GM21576 (cell line): ENCODE data around the gene CTDP1.
"Not testable (repeated sequence)": the region's sequence is repeated elsewhere in the genome, so short reads cannot be mapped to it uniquely, and the experiment has no call there.

Experiments used
- ATAC-seq: cut with Tn5 transposase; IDR thresholded peaks from one replicate; pipeline ENCODE4 v1.9.1; 2021; ENCODE audit warnings: mild to moderate bottlenecking, moderate library complexity; ENCODE audit not compliant: unreplicated experiment

Gene CTDP1

DNA sequence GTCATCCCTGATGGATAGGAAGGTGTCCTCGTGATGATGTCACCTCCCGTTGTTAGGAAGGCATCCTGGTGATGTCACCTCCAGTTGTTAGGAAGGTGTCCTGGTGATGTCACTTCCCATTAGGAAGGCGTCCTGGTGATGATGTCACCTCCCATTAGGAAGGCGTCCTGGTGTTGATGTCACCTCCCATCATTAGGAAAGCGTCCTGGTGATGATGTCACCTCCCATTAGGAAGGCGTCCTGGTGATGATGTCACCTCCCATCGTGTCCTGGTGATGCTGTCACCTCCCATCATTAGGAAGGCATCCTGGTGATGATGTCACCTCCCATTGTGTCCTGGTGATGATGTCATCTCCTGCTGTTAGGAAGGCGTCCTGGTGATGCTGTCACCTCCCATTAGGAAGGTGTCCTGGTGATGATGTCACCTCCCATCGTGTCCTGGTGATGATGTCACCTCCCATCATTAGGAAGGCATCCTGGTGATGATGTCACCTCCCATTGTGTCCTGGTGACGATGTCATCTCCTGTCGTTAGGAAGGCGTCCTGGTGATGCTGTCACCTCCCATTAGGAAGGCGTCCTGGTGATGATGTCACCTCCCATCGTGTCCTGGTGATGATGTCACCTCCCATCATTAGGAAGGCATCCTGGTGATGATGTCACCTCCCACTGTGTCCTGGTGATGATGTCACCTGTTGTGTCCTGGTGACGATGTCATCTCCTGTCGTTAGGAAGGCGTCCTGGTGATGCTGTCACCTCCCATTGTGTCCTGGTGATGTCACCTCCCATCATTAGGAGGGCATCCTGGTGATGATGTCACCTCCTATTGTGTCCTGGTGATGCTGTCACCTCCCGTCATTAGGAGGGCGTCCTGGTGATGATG, 40.1 kb downstream of the CTDP1 start:
- not testable (repeated sequence) for ATAC-seq

DNA sequence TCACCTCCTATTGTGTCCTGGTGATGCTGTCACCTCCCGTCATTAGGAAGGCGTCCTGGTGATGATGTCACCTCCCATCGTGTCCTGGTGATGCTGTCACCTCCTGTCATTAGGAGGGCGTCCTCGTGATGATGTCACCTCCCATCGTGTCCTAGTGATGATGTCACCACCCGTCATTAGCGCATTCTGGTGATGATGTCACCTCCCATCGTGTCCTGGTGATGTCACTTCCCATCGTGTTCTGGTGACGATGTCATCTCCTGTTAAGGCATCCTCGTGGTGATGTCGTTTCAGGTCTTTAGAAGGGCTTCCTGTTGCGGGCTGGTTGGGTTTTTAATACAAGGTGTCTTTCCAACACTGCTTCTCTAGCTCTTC, 40.7 kb downstream of the CTDP1 start:
- ATAC-seq = no peak

DNA sequence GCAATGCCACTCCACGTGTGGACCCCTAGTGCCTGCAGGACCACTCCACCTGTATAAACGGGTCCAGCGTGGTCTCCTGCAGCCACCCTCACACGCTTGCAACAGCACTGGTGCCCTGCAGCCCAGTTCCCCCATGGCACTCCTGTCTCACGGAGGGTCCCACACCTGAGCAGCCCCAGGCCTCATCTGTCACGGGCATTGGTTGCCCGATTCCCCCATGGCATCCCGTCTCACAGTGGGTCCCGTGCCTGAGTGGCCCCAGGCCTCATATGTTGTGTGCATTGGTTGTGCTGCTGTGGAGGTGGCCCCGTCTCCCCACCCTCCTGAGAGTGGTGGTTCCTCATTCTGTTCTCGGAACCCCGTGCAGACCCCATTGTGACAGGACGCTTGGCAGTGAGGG, 43.4 kb downstream of the CTDP1 start:
- no peak for ATAC-seq

DNA sequence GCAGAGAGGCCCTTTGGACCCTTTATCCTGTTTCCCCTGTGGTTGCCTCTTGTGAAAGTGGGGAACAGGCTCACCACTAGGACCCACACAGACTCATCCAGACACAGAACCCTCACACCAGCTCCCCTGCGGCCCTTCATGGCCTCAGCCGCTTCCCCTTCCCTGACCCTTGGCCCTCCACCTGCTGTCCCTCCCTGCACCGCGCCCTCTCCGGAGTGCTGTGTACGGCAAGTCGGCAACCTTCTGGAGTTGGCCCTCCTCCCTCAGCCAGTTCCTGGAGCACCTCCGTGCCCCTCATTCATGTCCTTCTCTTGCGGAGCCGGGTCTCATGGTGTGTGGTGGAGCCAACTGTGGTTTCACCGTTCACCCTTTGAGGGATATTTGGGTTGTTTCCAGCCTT, 44.0 kb downstream of the CTDP1 start:
- ATAC-seq = no peak

DNA sequence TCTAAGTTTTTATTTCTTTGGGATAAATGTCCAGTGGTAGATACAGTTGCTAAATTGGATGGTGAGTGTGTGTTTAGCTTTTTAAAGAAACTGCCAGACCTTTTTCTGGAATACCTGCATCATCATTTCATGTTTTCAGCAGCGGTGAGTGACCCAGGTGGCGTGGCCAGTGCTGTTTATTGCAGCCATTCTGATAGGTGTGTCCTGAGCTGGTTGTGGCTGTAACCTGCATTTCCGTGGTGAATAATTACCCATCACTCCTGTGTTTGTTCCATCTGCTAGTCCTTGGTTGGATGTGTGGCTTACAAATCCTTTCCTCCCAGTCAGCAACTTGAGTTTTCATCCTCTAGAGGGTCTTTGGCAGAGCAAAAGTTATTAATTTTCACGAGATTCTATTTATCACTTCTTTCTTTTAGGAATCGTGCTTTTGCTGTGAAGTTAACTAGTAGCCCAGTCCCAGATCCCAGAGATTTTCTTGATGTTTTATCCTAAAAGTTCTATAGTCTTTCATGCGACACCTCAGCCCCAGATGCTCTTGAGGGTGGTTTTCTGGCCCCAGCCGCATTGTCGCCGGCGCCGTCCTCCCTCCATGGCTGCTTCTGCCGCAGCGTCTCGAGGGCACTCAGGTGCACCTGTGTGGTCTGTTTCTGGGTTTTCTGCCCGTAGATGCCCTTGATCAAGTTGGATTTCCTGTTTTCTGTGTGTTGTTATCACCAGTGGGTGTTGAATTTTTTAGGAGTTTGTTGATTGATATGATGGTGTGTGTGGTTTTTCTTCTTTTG, 44.9 kb downstream of the CTDP1 start:
- no peak for ATAC-seq

DNA sequence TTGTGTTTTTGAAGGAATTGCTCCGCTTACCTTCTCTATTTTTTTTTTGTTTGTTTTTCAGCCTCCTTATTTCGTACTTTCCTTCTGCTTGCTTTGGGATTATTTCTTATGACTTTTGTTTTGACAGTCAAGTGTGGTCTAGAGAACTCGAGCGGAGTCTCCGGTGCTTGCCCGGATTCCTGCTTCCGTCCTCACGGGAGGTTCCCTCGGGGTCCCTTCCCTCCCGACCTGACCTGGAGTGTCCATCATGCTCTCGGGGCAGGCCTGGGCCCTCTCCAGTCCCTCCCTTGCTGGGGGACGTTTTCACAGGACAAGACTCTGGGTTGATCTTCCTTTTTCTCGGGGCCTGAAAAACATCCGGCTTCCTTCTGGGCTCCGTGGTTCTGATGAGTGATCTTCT, 45.9 kb downstream of the CTDP1 start:
- ATAC-seq = no peak

DNA sequence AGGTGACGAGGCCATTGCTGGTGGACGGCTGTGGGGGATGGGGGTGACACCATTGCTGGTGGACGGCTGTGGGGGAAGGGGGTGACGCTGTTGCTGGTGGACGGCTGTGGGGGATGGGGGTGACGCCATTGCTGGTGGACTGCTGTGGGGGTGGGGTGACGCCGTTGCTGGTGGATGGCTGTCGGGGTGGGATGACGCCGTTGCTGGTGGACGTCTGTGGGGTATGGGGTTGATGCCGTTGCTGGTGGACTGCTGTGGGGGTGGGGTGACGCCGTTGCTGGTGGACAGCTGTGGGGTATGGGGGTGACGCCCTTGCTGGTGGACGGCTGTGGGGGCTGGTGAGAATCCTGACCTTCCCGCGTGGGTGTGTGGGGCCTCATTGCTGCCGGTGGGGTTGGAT, 47.1 kb downstream of the CTDP1 start:
- no peak for ATAC-seq

DNA sequence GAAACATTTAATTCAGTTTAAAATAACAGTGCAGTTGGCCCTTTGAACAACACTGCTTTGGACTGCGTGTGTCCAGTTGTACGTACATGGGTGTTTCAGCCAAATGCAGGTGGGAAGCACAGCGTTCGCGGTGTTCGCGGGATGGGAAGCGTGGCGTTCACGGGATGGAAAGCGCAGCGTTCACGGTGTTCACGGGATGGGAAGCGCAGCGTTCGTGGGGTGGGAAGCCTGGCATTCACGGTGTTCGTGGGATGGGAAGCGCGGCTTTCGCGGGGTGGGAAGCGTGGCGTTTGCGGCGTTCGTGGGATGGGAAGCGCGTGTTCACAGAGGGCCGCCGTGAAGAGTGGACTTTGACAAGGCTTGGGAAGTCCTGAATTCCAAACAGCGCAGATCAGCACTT, 47.6 kb downstream of the CTDP1 start:
- ATAC-seq = no peak

DNA sequence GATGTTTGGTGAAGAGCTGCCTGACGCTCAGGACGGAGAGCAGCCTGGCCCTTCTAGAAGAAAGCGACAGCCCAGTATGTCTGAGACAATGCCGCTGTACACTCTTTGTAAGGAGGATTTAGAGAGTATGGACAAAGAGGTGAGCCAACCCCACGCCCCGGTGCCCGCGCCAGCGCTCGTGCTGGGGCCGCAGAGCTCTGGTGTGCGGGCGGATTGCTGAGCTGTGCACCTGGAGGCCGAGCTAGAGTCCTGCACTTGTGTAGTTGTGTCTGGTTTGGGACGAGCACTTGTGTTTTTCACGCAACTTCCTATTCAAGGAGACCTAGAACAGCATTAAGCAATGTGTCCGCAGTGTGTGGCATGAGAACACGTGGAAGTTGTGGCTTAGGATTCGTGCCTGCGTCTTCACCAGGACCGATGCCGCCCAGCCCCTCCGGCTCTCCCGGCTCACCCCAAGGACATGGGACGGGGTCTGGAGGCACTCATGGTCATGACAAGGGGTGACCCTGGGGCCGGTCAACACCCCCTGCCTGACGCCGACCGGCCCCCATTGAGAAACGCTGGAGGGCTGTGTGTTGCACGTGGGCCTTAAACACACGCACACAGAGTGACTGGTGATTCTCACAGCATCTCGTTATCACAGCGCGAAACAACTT, 49.5 kb downstream of the CTDP1 start:
- ATAC-seq = no peak

DNA sequence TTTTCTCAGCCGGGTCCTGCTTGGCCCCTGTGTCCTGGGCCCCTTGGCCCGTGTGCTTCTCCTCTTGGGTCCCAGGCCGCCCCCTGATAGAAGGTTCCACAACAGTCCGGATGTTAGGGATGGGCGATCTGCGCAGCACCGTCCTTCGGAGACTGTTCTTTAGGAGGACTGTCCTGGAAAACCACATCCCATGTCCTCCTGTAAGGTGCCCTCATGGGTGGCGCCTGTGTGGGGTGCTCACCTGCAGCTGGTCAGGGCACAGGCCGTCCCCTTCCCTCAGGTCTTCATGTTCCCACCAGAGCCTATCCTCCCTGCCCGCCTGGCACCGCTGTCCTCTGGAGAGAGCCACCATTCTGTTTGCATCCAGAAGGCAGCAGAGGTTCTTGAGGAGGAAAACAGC, 50.0 kb downstream of the CTDP1 start:
- no peak for ATAC-seq

DNA sequence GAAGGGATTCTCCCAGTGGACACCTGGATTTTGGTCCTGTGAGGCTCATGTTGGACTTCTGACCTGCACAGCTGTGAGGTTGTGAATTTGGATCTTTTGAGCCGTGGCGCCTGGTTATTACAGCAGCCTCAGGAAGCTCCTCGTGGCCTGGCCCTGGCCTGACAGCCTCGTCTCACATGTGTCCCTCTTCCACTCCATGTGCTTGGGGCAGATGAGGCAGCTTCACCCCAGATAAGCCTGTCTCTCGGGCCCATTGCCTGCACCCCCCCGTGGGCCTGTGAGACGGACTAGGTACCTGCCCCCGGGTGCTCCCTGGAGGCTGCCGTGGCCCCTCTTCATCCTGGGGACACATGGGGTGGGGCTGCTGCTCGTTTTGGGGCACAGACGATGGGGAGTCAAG, 51.2 kb downstream of the CTDP1 start:
- no peak for ATAC-seq

DNA sequence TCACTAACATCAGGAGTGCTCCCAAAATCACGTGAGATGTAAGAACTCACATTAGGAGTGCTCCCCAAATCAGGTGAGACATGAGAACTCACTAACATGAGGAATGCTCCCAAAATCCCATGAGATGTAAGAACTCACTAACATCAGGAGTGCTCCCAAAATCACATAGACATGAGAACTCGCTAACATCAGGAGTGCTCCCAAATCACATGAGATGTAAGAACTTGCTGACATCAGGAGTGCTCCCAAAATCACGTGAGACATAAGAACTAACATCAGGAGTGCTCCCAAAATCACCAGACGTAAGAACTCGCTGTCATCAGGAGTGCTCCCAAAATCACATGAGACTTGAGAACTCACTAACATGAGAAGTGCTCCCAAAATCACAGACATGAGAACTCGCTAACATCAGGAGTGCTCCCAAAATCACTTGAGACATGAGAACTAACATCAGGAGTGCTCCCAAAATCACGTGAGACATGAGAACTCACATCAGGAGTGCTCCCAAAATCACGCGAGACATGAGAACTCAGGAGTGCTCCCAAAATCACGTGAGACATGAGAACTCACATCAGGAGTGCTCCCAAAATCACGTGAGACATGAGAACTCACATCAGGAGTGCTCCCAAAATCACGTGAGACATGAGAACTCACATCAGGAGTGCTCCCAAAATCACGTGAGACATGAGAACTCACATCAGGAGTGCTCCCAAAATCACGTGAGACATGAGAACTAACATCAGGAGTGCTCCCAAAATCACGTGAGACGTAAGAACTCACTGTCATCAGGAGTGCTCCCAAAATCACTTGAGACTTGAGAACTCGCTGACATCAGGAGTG, 52.5 kb downstream of the CTDP1 start:
- not testable (repeated sequence) for ATAC-seq

DNA sequence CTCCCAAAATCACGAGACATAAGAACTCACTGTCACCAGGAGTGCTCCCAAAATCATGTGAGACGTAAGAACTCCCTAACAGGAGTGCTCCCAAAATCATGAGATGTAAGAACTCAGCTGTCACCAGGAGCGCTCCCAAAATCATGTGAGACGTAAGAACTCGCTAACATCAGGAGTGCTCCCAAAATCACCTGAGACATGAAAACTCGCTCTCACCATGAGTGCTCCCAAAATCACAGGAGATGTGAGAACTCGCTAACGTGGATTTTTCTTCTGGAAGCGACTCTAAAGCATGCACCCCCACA, 53.1 kb downstream of the CTDP1 start:
- no peak for ATAC-seq

DNA sequence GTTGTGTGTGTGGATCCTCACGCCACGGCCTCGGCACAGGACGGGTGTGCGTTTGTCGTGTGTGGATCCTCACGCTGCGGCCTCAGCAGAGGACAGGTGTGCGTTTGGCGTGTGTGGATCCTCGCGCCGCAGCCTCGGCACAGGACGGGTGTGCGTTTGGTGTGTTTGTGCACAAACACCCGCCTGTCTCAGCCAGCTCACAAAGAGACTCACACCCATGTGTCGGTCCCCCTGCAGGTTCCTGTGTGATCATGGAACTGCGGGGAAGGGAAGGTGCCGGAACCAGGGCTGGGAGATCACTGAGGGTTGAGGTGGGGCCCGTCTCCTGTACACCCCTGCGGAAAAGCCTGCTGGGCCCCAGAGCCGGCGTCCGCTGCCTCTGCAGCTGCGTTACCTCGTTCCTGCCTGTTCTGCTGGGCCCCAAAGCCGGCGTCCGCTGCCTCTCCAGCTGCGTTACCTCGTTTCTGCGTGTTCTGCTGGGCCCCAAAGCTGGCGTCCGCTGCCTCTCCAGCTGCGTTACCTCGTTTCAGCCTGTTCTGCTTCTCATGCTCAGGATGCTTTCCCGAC, 53.6 kb downstream of the CTDP1 start:
- no peak for ATAC-seq

DNA sequence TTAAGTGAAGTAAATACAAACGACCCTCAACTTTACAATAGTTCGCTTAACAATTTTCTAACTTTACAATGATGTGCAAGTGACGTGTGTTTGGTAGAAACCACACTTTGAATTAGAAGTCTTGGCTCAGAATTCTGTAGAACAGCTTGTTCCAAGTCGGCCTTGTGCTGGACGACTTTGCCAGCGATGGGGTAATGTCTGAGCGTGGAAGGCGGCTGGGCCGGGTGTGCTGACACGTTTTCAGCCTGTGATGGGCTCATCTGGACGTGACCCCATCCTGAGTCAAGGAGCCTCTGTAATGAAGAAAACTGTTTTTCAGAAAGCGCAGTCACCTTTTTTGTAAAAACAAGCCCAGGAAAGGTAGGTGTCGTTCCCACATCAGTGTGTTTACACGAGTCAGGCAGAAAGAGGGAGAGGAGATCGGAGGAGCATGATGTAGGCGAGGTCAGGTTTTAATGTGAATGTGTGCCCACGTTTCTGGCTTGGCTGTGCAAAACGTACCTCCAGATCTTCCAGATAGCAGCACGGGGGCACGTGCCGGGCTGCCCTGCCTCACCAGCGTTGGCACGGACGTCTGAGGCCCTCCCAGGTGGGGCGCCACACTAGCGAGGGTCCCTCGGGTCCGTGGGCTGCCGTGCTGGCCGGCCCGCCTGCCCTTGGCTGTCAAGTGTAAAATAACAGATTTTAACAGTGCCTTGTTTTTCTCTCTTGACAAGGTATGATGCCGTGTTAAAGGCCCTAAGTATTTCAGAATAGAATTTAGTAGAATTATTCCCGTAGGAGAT, 54.6 kb downstream of the CTDP1 start:
- no peak for ATAC-seq

DNA sequence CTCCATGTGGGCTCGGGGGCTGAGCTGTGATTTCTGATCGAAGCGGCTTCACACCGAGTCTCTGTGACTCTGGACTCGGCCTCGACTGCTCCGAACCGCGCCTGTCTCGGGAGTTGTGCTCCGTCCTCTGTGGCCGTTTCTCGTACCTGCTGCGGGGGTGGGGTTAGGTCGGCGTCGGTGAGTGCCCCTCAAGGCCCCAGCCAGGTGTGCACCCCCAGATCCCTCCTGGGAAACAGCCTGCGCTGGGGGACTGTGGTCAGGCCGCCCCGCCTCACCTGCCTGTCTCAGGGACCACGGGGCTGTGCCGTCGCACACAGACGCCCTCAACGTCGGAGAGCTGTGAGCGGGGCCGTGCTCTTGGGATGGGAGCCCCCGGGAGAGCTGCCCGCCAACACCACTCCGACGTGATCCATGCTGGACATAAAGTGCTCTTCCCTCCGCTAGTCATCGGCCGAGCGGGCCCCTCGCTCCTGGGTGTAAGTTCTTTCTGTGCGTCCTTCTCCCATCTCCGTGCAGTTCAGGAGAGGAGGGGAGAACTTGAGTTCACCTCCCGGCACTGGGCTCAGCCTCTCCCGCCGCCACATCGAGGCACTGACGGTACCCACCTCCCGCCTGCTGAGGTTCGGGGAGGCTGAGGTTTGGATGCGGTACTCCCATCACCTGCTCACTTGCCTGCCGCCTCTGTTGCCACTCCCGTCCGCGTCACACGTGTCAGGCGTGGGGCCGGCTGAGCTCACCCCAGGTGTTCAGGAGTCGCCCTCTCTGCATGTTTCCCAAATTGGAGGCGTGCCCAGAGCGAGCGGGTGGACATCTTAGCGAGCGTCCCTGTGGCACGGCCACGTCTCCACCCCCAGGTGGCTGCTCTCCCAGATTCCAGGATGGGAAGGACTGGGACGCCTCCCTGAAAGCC, 55.7 kb downstream of the CTDP1 start:
- ATAC-seq = no peak

DNA sequence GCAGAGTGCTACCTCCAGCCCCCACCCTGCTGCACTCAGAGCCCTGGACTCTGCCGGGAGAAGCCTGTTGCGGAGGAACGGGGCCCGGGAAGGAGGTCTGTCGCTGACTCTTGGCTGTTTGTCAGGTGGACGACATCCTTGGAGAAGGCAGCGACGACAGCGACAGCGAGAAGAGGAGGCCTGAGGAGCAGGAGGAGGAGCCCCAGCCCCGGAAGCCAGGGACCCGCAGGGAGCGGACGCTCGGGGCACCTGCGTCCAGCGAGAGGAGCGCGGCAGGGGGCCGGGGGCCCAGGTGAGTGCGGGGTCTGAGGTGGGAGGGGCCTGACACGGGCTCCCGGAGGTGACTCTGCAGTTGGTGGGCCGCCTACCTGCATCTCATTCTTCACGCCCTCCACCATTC, 56.6 kb downstream of the CTDP1 start:
- no peak for ATAC-seq

DNA sequence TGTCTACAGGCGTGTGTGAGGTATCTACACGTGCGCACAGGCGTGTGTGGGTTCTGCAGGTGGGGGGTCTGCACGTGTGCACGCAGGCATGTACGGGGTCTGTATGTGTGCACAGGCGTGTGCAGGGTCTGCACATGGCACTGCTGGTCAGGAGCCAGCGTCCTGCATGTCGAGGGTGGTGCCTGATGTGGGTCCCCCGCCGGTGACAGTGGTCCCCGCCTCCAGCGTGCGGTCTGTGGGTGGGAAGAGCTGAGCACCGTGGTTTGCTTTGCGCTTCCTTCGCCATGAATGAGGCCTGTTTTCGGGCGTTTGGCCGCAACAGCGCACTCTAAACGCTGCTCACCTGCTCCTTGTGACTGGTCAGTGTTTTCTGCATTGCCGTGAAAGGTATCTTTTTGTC, 57.2 kb downstream of the CTDP1 start:
- no peak for ATAC-seq

DNA sequence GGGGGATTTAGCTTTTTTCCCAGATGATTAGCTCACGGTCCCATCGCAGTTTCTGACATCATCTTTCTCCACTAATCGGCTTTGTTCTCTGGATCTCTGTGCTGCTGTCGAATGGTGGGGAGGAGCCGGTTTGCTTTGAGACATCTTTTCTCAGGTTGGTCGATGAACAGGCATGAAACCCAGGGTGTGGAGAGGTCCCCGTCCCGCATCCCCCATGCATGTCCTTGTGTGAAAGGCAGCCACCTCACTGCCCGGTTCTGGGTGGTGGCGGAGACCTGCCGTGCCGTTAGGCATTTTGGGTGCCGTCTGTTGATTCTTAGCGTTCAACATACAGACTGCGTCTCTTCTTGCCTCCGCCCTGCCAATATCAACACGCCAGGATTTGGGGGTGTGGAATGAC, 57.8 kb downstream of the CTDP1 start:
- no peak for ATAC-seq
